Esophagus squamous epithelium (tissue), 4 donors: ENCODE results near the gene KIF1A.

Experiments used
- POLR2A ChIP-seq, 4 donors: fragments of 450-650 bp; IDR thresholded peaks; one replicate each; pipeline ENCODE4 v1.6.1; 2017; ENCODE audit warnings: antibody characterized with exemption in 4 of 4, mild to moderate bottlenecking in 4 of 4, moderate library complexity in 3 of 4
- TF ChIP-seq, protein P1 (sequence below), 6 experiments: fragments of 450-650 bp in 4 of 6; fragments of 200-600 bp in 2 of 6; sonication (generic) in 2 of 6; IDR thresholded peaks; one replicate each; pipeline ENCODE4 v1.5.1; 2016 to 2019; ENCODE audit warnings: antibody characterized with exemption in 6 of 6, mild to moderate bottlenecking in 4 of 6, moderate library complexity in 4 of 6

DNA sequence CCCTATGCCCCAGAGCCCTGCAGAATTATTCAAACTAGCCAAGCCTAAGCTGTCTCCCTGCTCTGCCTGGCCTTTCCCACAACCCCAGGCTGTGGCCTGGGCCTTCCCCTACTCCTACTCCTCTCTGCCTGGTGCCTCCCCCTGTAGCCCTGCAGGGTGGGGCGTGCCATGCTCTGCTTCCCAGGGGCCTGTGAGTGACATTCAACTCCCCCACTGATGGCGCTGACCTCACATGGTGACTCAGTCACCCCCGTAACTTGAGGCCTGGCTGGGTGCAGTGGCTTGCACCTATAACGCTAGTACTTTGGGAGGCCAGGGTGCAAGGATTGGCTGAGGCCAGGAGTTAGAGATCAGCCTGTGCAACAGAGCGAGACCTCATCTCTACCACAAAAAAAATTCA is 60.6 kb downstream of the KIF1A start:
- no peak for TF ChIP-seq POLR2A (IDR thresholded peaks at IDR 0.05)
- TF ChIP-seq, protein P1, sequence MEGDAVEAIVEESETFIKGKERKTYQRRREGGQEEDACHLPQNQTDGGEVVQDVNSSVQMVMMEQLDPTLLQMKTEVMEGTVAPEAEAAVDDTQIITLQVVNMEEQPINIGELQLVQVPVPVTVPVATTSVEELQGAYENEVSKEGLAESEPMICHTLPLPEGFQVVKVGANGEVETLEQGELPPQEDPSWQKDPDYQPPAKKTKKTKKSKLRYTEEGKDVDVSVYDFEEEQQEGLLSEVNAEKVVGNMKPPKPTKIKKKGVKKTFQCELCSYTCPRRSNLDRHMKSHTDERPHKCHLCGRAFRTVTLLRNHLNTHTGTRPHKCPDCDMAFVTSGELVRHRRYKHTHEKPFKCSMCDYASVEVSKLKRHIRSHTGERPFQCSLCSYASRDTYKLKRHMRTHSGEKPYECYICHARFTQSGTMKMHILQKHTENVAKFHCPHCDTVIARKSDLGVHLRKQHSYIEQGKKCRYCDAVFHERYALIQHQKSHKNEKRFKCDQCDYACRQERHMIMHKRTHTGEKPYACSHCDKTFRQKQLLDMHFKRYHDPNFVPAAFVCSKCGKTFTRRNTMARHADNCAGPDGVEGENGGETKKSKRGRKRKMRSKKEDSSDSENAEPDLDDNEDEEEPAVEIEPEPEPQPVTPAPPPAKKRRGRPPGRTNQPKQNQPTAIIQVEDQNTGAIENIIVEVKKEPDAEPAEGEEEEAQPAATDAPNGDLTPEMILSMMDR (IDR thresholded peaks at IDR 0.05), result no peak
